HepG2 (cell line): ENCODE results near the gene LAPTM4A. TPM values are rescaled to one million over a fixed set of nuclear protein-coding genes. Genes with fewer than 3 reads are reported as not detected.

Source experiments
- ATF6 ChIP-seq: sonication (generic); formaldehyde crosslinking; conservative IDR thresholded peaks from 2 replicates; pipeline ENCODE4 v1.4.0; 2020; ENCODE audit warnings: missing genetic modification reagents
- CCDC6 ChIP-seq: sonication (generic); formaldehyde crosslinking; IDR thresholded peaks from 2 replicates; pipeline ENCODE4 v1.8.1; 2022; ENCODE audit warnings: mild to moderate bottlenecking, missing genetic modification reagents, moderate library complexity
- NONO ChIP-seq, 2 experiments: fragments of 450-650 bp in 1 of 2; sonication (generic) in 1 of 2; formaldehyde crosslinking in 1 of 2; IDR thresholded peaks in 1 of 2; conservative IDR thresholded peaks in 1 of 2; 2 replicates each; pipeline versions ENCODE4 v1.6.1 to v1.8.0; 2017 to 2022; ENCODE audit warnings: mild to moderate bottlenecking in 1 of 2, missing genetic modification reagents in 1 of 2, moderate library complexity in 1 of 2
- RARG ChIP-seq: sonication (generic); formaldehyde crosslinking; IDR thresholded peaks from 2 replicates; pipeline ENCODE4 v1.4.0; 2020; ENCODE audit warnings: low read depth, mild to moderate bottlenecking, missing genetic modification reagents
- REPIN1 ChIP-seq: sonication (generic); formaldehyde crosslinking; IDR thresholded peaks from 2 replicates; pipeline ENCODE4 v1.8.0; 2022; ENCODE audit warnings: missing genetic modification reagents, low read depth, mild to moderate bottlenecking, borderline replicate concordance
- SETDB1 ChIP-seq: sonication (generic); formaldehyde crosslinking; IDR thresholded peaks from 2 replicates; pipeline ENCODE4 v1.5.1; 2020; ENCODE audit warnings: missing genetic modification reagents, mild to moderate bottlenecking, borderline replicate concordance
- SMARCE1 ChIP-seq: fragments of 450-650 bp; IDR thresholded peaks from 2 replicates; pipeline ENCODE4 v1.6.1; 2017; ENCODE audit warnings: borderline replicate concordance
- TAF1 ChIP-seq: sonication (generic); formaldehyde crosslinking; IDR thresholded peaks from 2 replicates; pipeline ENCODE4 v1.4.0; 2020; ENCODE audit warnings: missing genetic modification reagents
- TARDBP ChIP-seq: sonication (generic); formaldehyde crosslinking; IDR thresholded peaks from 2 replicates; pipeline ENCODE4 v1.8.0; 2022; ENCODE audit warnings: mild to moderate bottlenecking, missing genetic modification reagents
- TOPORS ChIP-seq: sonication (generic); formaldehyde crosslinking; IDR thresholded peaks from 2 replicates; pipeline ENCODE4 v1.8.0; 2023; ENCODE audit warnings: mild to moderate bottlenecking, missing genetic modification reagents
- ZBTB40 ChIP-seq, 2 experiments: fragments of 450-650 bp in 1 of 2; sonication (generic) in 1 of 2; formaldehyde crosslinking in 1 of 2; IDR thresholded peaks; 2 replicates each; pipeline versions ENCODE4 v1.6.1 to v1.8.0; 2016 to 2022; ENCODE audit warnings: antibody characterized with exemption in 1 of 2, mild to moderate bottlenecking in 1 of 2, missing genetic modification reagents in 1 of 2
- ZBTB43 ChIP-seq: sonication (generic); formaldehyde crosslinking; conservative IDR thresholded peaks from 2 replicates; pipeline ENCODE4 v1.4.0; 2020; ENCODE audit warnings: missing genetic modification reagents
- ZBTB8A ChIP-seq: sonication (generic); formaldehyde crosslinking; IDR thresholded peaks from 2 replicates; pipeline ENCODE4 v1.4.0; 2020; ENCODE audit warnings: mild to moderate bottlenecking, low read depth, missing genetic modification reagents, borderline replicate concordance
- ZNF12 ChIP-seq: sonication (generic); formaldehyde crosslinking; IDR thresholded peaks from 2 replicates; pipeline ENCODE4 v1.5.0; 2020; ENCODE audit warnings: missing genetic modification reagents
- polyA plus RNA-seq, 8 experiments: library from polyadenylated mRNA; depleted of rRNA in 3 of 8; stranded (reverse) in 7 of 8; unstranded in 1 of 8; fragments of >200 nt; fragmentation: Illumina TruSeq in 4 of 8; extraction: Trizol in 4 of 8; gene quantifications; 2 replicates each; pipeline versions ENCODE4 v1.2.1 to v1.2.3, GENCODE V29; 2011 to 2016; ENCODE audit warnings: low read depth in 4 of 8, missing spikeins in 1 of 8, mixed read lengths in 1 of 8; ENCODE audit not compliant: insufficient read depth in 1 of 8
- total RNA-seq, 5 experiments: library from RNA; depleted of rRNA; stranded (reverse); fragments of >200 nt; fragmentation: Illumina TruSeq; extraction: Trizol; gene quantifications; 2 replicates each; pipeline ENCODE4 v1.2.3, GENCODE V29; 2016; ENCODE audit warnings: low read depth in 1 of 5

The LAPTM4A gene
- total and polyA plus RNA-seq, 2 of the 13 experiments (the other 11 are each of a cell fraction or from before 2014, with no cell fraction given), result 116 to 558 TPM

- TF ChIP-seq ZBTB40 (IDR thresholded peaks at IDR 0.05) (no peak), ZBTB40 (CRISPR knock-in tag; IDR thresholded peaks at IDR 0.05) (no peak), CCDC6 (CRISPR knock-in tag) (no peak), TOPORS (CRISPR knock-in tag) (peak; percentile 64; the same call in 1 of the 2 replicates), SMARCE1 (no peak), ZBTB8A (no peak), SETDB1 (CRISPR knock-in tag) (no peak), ZBTB43 (CRISPR knock-in tag) (no peak), NONO (IDR thresholded peaks at IDR 0.05) (no peak), NONO (CRISPR knock-in tag; conservative IDR thresholded peaks at IDR 0.05) (no peak; the same call in 1 of the 2 replicates), TAF1 (CRISPR knock-in tag) (no peak), REPIN1 (peak; percentile 85; the same call in 1 of the 2 replicates), TARDBP (CRISPR knock-in tag) (peak; percentile 80), ATF6 (CRISPR knock-in tag) (0 out of 2 replicates have a peak, but pooled peaks have one; percentile 43), RARG (CRISPR knock-in tag) (no peak), ZNF12 (CRISPR knock-in tag) (no peak)
These were observed 46.7 kb upstream of the LAPTM4A start (continued) for GRCh38 chr2:20097889-20098714.
